Sigmoid colon (tissue), 7 donors: Measurements from ENCODE around the gene SRSF7. TPM values are rescaled to one million over a fixed set of nuclear protein-coding genes. Genes with fewer than 3 reads are reported as not detected.

Source experiments
- DNase-seq: peaks from one replicate; pipeline ENCODE4 v3.0.0-alpha.2; 2019
- H3K27ac ChIP-seq, 4 donors: fragments of 200-600 bp; sonication (generic); one replicate each; pipeline ENCODE4 v1.5.1; 2016 to 2019; ENCODE audit warnings: mild to moderate bottlenecking in 1 of 4
- H3K27me3 ChIP-seq, 3 donors: fragments of 200-600 bp; sonication (generic); one replicate each; pipeline ENCODE4 v1.5.1; 2019; ENCODE audit warnings: mild to moderate bottlenecking in 1 of 3
- H3K36me3 ChIP-seq, 4 donors: fragments of 200-600 bp; sonication (generic); one replicate each; pipeline ENCODE4 v1.5.1; 2016 to 2019
- H3K4me1 ChIP-seq, 4 donors: fragments of 200-600 bp; sonication (generic); one replicate each; pipeline ENCODE4 v1.5.1; 2017 to 2019
- H3K4me3 ChIP-seq, 4 donors: fragments of 200-600 bp; sonication (generic); one replicate each; pipeline ENCODE4 v1.5.1; 2017 to 2019; ENCODE audit warnings: mild to moderate bottlenecking in 2 of 4, moderate library complexity in 1 of 4
- H3K9me3 ChIP-seq, 4 donors: fragments of 200-600 bp in 3 of 4; sonication (generic) in 3 of 4; one replicate each; pipeline versions ENCODE4 v1.5.1 to v1.6.1; 2013 to 2019
- CTCF ChIP-seq, 4 experiments: fragments of 450-650 bp in 3 of 4; fragments of 200-600 bp in 1 of 4; IDR thresholded peaks; one replicate each; pipeline ENCODE4 v1.5.1; 2016 to 2019; ENCODE audit warnings: antibody characterized with exemption in 4 of 4, mild to moderate bottlenecking in 3 of 4, moderate library complexity in 2 of 4
- EP300 ChIP-seq, 4 donors: sonication (generic); formaldehyde crosslinking; IDR thresholded peaks; one replicate each; pipeline ENCODE4 v1.6.1; 2017; ENCODE audit warnings: antibody characterized with exemption in 4 of 4
- POLR2A ChIP-seq, 2 donors: fragments of 450-650 bp; IDR thresholded peaks; one replicate each; pipeline ENCODE4 v1.6.1; 2016; ENCODE audit warnings: antibody characterized with exemption in 2 of 2, mild to moderate bottlenecking in 2 of 2, moderate library complexity in 2 of 2
- POLR2AphosphoS5 ChIP-seq, 4 donors: sonication (generic); formaldehyde crosslinking; IDR thresholded peaks; one replicate each; pipeline ENCODE4 v1.6.1; 2017; ENCODE audit warnings: antibody characterized with exemption in 4 of 4
- WGBS, 2 donors: extraction: QIAGEN DNeasy Blood & Tissue Kit; methylation state at CpG; one replicate each; pipeline ENCODE4 v1.1.7; 2013; 5-methylcytosine and 5-hydroxymethylcytosine counted together
- intact Hi-C: fragments of 100-400 bp; cut with DNase I; formaldehyde crosslinking; loops from one replicate; pipeline ENCODE4 v1.15.1; 2023
- polyA plus RNA-seq, 3 donors: library from polyadenylated mRNA; stranded (reverse); fragments of 200-250 nt; gene quantifications; one replicate each; pipeline ENCODE4 v1.2.3, GENCODE V29; 2013
- total RNA-seq, 4 donors: library from RNA; depleted of rRNA; stranded (reverse); fragments of >200 nt; gene quantifications; one replicate each; pipeline ENCODE4 v1.1.0, GENCODE V29; 2016
- donor health status: healthy with polysubstance abuse.
- donor health status: Bipolar disorder and iron deficiency.
- donor health status: healthy.

Gene SRSF7
- total and polyA plus RNA-seq, 7 donors = 55.9 to 146 (median 83.8) TPM

GRCh38 chr2:38702413-38702812 lies 48.7 kb downstream of the SRSF7 start:
- WGBS, 2 donors = 83 to 89% methylated on average over 1 of the region's 1 CpG
- Histone ChIP-seq H3K4me3 (no peak overlapping the region), H3K9me3 (no peaks in the 10 kb centered on the region), H3K27ac (no peak overlapping the region), H3K36me3 (peaks cover 0 to 6% (median 0%) of the 10 kb centered on the region in 4 donors), H3K4me1 (peaks cover 0 to 14% (median 5%) of the 10 kb centered on the region in 4 donors), H3K27me3 (no peaks in the 10 kb centered on the region)
- no peak for DNase-seq
- intact Hi-C loops = no loop called here
- no peak for TF ChIP-seq EP300 (IDR thresholded peaks at IDR 0.05)
- no peak for TF ChIP-seq CTCF (IDR thresholded peaks at IDR 0.05)
- no peak for TF ChIP-seq POLR2A (IDR thresholded peaks at IDR 0.05)
- no peak for TF ChIP-seq POLR2AphosphoS5 (IDR thresholded peaks at IDR 0.05)

GRCh38 chr2:38701542-38701941 lies 49.6 kb downstream of the SRSF7 start:
- no peaks in the 10 kb centered on the region for H3K9me3 ChIP-seq
- peaks cover 0 to 5% (median 0%) of the 10 kb centered on the region in 4 donors for H3K36me3 ChIP-seq
- no peak for DNase-seq
- H3K27ac ChIP-seq = no peak overlapping the region
- intact Hi-C loops = no loop called here
- WGBS, 2 donors = 25 to 70% methylated on average over 4 of the region's 4 CpGs
- no peak overlapping the region for H3K4me3 ChIP-seq
- peaks cover 0 to 14% (median 5%) of the 10 kb centered on the region in 4 donors for H3K4me1 ChIP-seq
- H3K27me3 ChIP-seq = no peaks in the 10 kb centered on the region
- TF ChIP-seq EP300 (IDR thresholded peaks at IDR 0.05) (no peak), POLR2AphosphoS5 (IDR thresholded peaks at IDR 0.05) (no peak), POLR2A (IDR thresholded peaks at IDR 0.05) (no peak), CTCF (IDR thresholded peaks at IDR 0.05) (no peak)

GRCh38 chr2:38700881-38701458 lies 50.2 kb downstream of the SRSF7 start:
- intact Hi-C loops = no loop called here
- DNase-seq = no peak
- no peak overlapping the region for H3K27ac ChIP-seq

GRCh38 chr2:38700113-38700785 lies 50.9 kb downstream of the SRSF7 start:
- H3K4me1 ChIP-seq = peaks cover 0 to 12% (median 5%) of the 10 kb centered on the region in 4 donors
- H3K9me3 ChIP-seq = no peaks in the 10 kb centered on the region
- no peak overlapping the region for H3K27ac ChIP-seq
- TF ChIP-seq EP300 (IDR thresholded peaks at IDR 0.05) = no peak
- TF ChIP-seq POLR2AphosphoS5 (IDR thresholded peaks at IDR 0.05) = no peak
- no peak for TF ChIP-seq POLR2A (IDR thresholded peaks at IDR 0.05)
- TF ChIP-seq CTCF (IDR thresholded peaks at IDR 0.05) = no peak
- H3K27me3 ChIP-seq = no peaks in the 10 kb centered on the region
- WGBS, 2 donors = 80 to 86% methylated on average over 9 of the region's 9 CpGs
- DNase-seq = no peak
- H3K36me3 ChIP-seq = peaks cover 0 to 3% (median 0%) of the 10 kb centered on the region in 4 donors
- intact Hi-C loops = no loop called here
- H3K4me3 ChIP-seq = no peak overlapping the region

More at GRCh38 chr2:38700881-38701458, 50.2 kb downstream of the SRSF7 start:
- TF ChIP-seq CTCF (IDR thresholded peaks at IDR 0.05) (no peak), EP300 (IDR thresholded peaks at IDR 0.05) (no peak), POLR2A (IDR thresholded peaks at IDR 0.05) (no peak), POLR2AphosphoS5 (IDR thresholded peaks at IDR 0.05) (no peak)
- peaks cover 0 to 5% (median 0%) of the 10 kb centered on the region in 4 donors for H3K36me3 ChIP-seq
- H3K4me3 ChIP-seq = no peak overlapping the region
- no peaks in the 10 kb centered on the region for H3K27me3 ChIP-seq
- H3K4me1 ChIP-seq = peaks cover 0 to 14% (median 5%) of the 10 kb centered on the region in 4 donors
- H3K9me3 ChIP-seq = no peaks in the 10 kb centered on the region
